ENCODE results near the gene KCNQ4.
A peak's percentile ranks its signal among the peaks of the same experiment; 100 is the strongest.

The KCNQ4 gene

GRCh38 chr1:40840526-40841323 is 57.1 kb downstream of the KCNQ4 start:
- DNase-seq (ENCODE audit: low spot score): no peak

- DNase-seq (ENCODE audit: low spot score): no peak
Measured at GRCh38 chr1:40841602-40842001, 58.0 kb downstream of the KCNQ4 start.

- DNase-seq (ENCODE audit: low spot score): no peak
Measured at GRCh38 chr1:40842207-40842606, 58.6 kb downstream of the KCNQ4 start.

GRCh38 chr1:40842691-40843090 is 59.1 kb downstream of the KCNQ4 start:
- no peak for DNase-seq (ENCODE audit: low spot score)

GRCh38 chr1:40844079-40844478 is 60.5 kb downstream of the KCNQ4 start:
- DNase-seq (ENCODE audit: low spot score): no peak

GRCh38 chr1:40844887-40845878 is 61.6 kb downstream of the KCNQ4 start:
- DNase-seq (ENCODE audit: low spot score): no peak

GRCh38 chr1:40845895-40846294 is 62.3 kb downstream of the KCNQ4 start:
- DNase-seq (ENCODE audit: low spot score): no peak

GRCh38 chr1:40847023-40847745 is 63.6 kb downstream of the KCNQ4 start:
- peak; percentile 81 for DNase-seq (ENCODE audit: low spot score)

GRCh38 chr1:40848530-40849189 is 65.1 kb downstream of the KCNQ4 start:
- no peak for DNase-seq (ENCODE audit: low spot score)

- DNase-seq (ENCODE audit: low spot score): peak; percentile 62
Measured at GRCh38 chr1:40849801-40850592, 66.4 kb downstream of the KCNQ4 start.

GRCh38 chr1:40851643-40852042 is 68.1 kb downstream of the KCNQ4 start:
- DNase-seq (ENCODE audit: low spot score): no peak

GRCh38 chr1:40853113-40853884 is 69.7 kb downstream of the KCNQ4 start:
- DNase-seq (ENCODE audit: low spot score): no peak

GRCh38 chr1:40853885-40854170 is 70.2 kb downstream of the KCNQ4 start:
- no peak for DNase-seq (ENCODE audit: low spot score)

GRCh38 chr1:40855513-40855912 is 71.9 kb downstream of the KCNQ4 start:
- no peak for DNase-seq (ENCODE audit: low spot score)

- DNase-seq (ENCODE audit: low spot score): no peak
Measured at GRCh38 chr1:40856116-40856515, 72.5 kb downstream of the KCNQ4 start.

- no peak for DNase-seq (ENCODE audit: low spot score)
Measured at GRCh38 chr1:40856656-40857302, 73.2 kb downstream of the KCNQ4 start.

- no peak for DNase-seq (ENCODE audit: low spot score)
Measured at GRCh38 chr1:40857737-40858136, 74.2 kb downstream of the KCNQ4 start.

GRCh38 chr1:40858856-40859416 is 75.3 kb downstream of the KCNQ4 start:
- DNase-seq (ENCODE audit: low spot score): no peak

GRCh38 chr1:40860706-40861223 is 77.2 kb downstream of the KCNQ4 start:
- no peak for DNase-seq (ENCODE audit: low spot score)

All from putamen (tissue), 1 donor.